ENCODE results near the gene GEN1.

DNA sequence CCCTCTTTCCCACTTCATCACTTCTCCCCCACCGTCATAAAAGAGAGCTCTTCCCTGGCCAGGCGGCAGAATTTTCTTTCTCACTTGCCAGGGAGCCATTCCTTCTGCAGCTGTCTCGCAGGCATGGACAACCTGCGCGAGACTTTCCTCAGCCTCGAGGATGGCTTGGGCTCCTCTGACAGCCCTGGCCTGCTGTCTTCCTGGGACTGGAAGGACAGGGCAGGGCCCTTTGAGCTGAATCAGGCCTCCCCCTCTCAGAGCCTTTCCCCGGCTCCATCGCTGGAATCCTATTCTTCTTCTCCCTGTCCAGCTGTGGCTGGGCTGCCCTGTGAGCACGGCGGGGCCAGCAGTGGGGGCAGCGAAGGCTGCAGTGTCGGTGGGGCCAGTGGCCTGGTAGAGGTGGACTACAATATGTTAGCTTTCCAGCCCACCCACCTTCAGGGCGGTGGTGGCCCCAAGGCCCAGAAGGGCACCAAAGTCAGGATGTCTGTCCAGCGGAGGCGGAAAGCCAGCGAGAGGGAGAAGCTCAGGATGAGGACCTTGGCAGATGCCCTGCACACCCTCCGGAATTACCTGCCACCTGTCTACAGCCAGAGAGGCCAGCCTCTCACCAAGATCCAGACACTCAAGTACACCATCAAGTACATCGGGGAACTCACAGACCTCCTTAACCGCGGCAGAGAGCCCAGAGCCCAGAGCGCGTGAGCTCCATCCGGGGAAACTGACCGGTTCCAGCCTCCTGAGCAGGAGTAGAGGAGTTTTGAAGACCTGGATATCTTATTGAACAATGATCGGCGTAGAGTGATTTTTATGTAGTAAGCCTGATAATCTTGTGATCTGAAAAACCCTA lies 62.7 kb downstream of the GEN1 start, which contains the start of gene MSGN1:
- TF ChIP-seq, protein P1, sequence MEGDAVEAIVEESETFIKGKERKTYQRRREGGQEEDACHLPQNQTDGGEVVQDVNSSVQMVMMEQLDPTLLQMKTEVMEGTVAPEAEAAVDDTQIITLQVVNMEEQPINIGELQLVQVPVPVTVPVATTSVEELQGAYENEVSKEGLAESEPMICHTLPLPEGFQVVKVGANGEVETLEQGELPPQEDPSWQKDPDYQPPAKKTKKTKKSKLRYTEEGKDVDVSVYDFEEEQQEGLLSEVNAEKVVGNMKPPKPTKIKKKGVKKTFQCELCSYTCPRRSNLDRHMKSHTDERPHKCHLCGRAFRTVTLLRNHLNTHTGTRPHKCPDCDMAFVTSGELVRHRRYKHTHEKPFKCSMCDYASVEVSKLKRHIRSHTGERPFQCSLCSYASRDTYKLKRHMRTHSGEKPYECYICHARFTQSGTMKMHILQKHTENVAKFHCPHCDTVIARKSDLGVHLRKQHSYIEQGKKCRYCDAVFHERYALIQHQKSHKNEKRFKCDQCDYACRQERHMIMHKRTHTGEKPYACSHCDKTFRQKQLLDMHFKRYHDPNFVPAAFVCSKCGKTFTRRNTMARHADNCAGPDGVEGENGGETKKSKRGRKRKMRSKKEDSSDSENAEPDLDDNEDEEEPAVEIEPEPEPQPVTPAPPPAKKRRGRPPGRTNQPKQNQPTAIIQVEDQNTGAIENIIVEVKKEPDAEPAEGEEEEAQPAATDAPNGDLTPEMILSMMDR (IDR thresholded peaks at IDR 0.05), result no peak
- TF ChIP-seq JUN (CRISPR knock-in tag; IDR thresholded peaks at IDR 0.05), result no peak
- TF ChIP-seq, protein P2, sequence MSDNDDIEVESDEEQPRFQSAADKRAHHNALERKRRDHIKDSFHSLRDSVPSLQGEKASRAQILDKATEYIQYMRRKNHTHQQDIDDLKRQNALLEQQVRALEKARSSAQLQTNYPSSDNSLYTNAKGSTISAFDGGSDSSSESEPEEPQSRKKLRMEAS (CRISPR knock-in tag; IDR thresholded peaks at IDR 0.05), result no peak
- TF ChIP-seq, protein P3, sequence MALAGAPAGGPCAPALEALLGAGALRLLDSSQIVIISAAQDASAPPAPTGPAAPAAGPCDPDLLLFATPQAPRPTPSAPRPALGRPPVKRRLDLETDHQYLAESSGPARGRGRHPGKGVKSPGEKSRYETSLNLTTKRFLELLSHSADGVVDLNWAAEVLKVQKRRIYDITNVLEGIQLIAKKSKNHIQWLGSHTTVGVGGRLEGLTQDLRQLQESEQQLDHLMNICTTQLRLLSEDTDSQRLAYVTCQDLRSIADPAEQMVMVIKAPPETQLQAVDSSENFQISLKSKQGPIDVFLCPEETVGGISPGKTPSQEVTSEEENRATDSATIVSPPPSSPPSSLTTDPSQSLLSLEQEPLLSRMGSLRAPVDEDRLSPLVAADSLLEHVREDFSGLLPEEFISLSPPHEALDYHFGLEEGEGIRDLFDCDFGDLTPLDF (CRISPR knock-in tag; IDR thresholded peaks at IDR 0.05), result no peak
- TF ChIP-seq, protein P4, sequence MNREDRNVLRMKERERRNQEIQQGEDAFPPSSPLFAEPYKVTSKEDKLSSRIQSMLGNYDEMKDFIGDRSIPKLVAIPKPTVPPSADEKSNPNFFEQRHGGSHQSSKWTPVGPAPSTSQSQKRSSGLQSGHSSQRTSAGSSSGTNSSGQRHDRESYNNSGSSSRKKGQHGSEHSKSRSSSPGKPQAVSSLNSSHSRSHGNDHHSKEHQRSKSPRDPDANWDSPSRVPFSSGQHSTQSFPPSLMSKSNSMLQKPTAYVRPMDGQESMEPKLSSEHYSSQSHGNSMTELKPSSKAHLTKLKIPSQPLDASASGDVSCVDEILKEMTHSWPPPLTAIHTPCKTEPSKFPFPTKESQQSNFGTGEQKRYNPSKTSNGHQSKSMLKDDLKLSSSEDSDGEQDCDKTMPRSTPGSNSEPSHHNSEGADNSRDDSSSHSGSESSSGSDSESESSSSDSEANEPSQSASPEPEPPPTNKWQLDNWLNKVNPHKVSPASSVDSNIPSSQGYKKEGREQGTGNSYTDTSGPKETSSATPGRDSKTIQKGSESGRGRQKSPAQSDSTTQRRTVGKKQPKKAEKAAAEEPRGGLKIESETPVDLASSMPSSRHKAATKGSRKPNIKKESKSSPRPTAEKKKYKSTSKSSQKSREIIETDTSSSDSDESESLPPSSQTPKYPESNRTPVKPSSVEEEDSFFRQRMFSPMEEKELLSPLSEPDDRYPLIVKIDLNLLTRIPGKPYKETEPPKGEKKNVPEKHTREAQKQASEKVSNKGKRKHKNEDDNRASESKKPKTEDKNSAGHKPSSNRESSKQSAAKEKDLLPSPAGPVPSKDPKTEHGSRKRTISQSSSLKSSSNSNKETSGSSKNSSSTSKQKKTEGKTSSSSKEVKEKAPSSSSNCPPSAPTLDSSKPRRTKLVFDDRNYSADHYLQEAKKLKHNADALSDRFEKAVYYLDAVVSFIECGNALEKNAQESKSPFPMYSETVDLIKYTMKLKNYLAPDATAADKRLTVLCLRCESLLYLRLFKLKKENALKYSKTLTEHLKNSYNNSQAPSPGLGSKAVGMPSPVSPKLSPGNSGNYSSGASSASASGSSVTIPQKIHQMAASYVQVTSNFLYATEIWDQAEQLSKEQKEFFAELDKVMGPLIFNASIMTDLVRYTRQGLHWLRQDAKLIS (CRISPR knock-in tag; IDR thresholded peaks at IDR 0.05; ENCODE audit: borderline replicate concordance), result no peak
- TF ChIP-seq, protein P5, sequence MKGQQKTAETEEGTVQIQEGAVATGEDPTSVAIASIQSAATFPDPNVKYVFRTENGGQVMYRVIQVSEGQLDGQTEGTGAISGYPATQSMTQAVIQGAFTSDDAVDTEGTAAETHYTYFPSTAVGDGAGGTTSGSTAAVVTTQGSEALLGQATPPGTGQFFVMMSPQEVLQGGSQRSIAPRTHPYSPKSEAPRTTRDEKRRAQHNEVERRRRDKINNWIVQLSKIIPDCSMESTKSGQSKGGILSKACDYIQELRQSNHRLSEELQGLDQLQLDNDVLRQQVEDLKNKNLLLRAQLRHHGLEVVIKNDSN (CRISPR knock-in tag; IDR thresholded peaks at IDR 0.05), result no peak
- TF ChIP-seq CREM (CRISPR knock-in tag; IDR thresholded peaks at IDR 0.05), result no peak

Data from WTC11 (cell line).